ENCODE data around the gene PSMB2.

Gene PSMB2

DNA sequence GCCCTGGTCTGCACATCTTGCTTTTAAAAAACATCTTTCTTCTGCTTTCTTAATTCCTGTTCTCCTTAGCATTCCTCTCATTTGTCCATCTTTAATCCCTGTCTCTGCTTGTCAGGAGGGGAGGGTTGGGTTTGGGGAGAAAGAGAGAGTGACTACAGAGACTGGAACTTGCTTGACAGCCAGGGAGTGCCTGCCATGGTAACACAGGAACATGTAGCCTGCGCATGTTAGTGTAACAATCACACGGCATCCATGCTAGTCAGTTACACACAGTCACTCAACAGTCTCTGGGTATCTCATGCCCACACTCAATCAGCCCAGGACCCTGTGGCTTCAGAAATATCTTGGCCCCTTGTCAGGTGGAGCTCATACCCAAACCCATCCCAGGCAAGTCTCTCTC is 69.0 kb downstream of the PSMB2 start:
- no peak for DNase-seq (ENCODE audit: low read depth)

DNA sequence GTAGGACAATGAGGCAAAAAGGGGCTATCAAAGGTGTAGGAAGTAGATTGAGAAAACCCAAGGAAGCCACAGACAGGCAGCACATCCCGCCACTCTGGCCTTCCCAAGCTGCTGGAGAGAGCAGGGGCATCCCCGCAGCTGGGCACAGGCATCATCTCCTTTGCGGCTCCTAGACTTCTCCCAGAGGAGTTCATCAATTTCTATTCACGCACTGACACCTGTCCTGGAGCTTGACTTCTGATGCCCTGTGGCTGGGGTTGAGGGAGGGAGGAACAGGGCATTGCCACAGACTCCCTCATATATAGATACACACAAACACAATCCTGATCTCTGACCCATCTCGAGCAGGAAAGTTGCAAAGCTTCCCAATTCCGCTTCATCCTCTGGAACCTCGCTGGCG is 70.1 kb downstream of the PSMB2 start:
- no peak for DNase-seq (ENCODE audit: low read depth)

DNA sequence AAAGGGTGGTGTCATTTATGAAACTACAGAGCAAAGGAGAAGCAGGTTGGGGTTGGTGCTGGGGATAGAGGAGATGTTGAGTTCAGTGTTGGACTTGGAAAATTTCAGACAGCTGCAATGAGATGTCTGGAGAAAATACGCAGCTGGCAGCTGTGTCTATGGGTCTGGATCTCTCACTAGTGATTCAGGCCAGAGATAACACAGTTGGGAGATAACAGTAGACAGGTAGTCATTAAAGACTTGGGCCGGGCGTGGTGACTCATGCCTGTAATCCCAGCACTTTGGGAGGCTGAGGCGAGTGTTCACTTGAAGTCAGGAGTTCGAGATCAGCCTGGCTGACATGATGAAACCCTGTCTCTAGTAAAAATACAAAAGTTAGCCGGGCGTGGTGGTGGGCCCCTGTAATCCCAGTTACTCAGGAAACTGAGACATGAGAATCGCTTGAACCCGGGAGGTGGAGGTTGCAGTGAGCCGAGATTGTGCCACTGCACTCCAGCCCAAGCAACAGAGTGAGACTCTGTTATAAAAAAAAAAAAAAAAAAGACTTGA is 70.7 kb downstream of the PSMB2 start:
- DNase-seq (ENCODE audit: low read depth), result no peak

DNA sequence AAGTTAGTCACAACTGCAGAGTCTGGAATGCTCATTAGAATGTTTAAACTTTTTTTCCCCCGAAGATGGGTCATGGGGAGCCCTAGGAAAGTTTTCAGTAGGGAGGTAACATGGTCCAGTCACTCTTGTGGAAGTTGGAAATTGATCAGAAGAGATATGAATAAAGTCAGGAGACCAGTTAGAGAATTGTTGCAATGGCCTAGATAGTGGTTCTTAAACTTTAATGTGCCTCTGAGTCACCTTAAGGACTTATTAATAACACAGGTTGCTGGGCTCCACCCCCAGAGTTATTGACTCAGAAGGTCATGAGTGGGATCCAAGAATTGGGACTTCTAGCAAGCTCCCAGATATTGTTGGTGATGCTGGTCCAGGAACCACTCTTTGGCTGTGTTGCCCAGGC is 71.4 kb downstream of the PSMB2 start:
- no peak for DNase-seq (ENCODE audit: low read depth)

DNA sequence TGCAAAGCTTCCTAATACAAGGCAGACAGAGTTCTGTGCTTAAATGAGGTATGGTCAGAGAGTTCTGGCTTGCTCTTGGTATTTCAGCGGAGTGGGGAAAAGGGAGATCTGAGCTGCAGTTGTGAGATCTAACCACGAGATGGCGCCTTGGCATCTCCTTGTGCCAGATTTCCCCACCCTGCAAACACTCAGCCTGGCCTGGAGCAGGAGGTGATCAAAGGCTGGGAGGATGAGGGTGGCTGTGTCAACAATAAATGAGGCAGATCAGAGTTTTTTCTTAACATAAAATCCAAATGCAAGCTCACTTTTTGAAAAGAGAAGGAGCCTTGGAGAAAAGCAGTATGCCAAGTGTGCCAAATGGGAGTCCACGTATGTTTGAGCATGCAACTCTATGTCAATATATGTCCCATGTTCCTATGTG is 72.3 kb downstream of the PSMB2 start:
- no peak for DNase-seq (ENCODE audit: low read depth)

DNA sequence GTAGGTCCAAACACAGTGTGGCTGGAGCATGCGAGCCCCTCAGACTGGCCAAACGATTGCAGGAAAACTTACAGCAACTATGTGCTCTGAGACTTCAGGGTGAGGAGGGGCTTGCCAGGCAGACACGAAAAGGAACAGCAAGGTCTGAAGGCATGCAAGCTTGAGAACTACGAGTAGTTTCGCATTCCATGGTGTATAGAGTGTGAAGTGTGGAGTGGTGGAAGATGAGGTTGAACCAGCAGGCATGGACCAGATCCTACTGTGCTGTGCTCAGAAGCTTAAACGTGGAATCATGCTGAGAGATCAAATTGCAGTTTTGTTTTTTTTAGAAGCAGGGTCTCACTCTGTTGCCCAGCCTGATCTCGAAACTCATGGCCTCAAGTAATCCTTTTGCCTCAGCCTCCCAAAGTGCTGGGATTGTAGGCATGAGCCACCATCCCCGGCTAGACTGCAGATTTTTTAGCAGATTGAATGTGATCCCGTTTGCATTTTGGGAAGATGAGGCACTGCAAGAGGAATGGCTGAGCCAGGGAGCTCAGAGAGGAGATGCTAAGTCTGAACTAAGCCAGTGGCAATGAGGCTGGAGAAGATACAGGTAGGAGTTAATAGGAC is 73.3 kb downstream of the PSMB2 start:
- DNase-seq (ENCODE audit: low read depth), result no peak

DNA sequence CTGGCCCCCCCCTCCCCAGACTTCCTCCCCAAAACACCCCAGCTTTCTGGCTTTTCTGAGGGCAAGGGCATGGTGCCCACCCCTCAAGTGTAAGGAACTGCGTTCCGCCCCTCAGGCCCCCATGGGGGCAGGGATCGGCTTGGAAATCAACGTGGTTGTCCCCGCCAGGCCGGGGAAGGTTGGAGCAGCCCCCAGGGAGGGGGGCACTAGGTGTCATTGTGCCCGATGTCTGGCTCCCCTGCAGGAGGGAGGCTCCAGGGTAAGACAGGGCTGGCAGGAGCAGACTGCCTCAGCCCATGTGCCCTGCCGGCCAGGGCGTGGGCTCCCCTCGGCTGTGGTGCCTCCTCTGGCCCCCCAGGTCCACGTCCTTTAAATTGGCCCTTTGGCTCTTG is 75.6 kb downstream of the PSMB2 start:
- DNase-seq (ENCODE audit: low read depth), result no peak

DNA sequence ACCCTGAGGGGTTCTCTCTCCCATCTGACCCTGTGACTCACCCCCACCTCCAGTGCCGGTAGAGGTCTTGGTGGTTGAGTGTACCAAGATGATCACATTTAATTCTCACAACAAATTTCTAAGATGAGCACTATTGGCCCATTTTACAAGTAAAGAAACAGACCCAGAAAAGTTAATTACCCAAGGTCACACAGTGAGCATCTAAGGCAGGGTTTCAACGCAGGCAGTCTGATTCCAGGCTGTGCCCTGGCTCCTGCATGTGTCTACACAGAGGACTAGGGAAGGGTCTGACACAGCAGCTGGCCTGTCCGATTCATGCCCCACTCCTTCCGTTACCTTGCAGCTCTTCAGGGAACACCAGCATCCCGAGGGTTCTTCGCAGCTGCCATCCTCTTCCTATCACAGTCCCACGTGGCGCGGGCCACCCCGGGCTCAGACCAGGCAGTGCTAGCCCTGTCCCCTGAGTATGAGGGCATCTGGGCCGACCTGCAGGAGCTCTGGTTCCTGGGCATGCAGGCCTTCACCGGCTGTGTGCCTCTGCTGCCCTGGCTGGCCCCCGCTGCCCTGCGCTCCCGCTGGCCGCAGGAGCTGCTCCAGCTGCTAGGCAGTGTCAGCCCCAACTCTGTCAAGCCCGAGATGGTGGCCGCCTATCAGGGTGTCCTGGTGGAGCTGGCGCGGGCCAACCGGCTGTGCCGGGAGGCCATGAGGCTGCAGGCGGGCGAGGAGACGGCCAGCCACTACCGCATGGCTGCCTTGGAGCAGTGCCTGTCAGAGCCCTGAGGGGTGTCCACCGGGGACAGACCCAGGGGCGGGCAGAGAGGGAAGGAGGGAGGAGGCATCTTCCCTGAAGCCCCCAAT is 76.2 kb downstream of the PSMB2 start:
- DNase-seq (ENCODE audit: low read depth), result no peak

DNA sequence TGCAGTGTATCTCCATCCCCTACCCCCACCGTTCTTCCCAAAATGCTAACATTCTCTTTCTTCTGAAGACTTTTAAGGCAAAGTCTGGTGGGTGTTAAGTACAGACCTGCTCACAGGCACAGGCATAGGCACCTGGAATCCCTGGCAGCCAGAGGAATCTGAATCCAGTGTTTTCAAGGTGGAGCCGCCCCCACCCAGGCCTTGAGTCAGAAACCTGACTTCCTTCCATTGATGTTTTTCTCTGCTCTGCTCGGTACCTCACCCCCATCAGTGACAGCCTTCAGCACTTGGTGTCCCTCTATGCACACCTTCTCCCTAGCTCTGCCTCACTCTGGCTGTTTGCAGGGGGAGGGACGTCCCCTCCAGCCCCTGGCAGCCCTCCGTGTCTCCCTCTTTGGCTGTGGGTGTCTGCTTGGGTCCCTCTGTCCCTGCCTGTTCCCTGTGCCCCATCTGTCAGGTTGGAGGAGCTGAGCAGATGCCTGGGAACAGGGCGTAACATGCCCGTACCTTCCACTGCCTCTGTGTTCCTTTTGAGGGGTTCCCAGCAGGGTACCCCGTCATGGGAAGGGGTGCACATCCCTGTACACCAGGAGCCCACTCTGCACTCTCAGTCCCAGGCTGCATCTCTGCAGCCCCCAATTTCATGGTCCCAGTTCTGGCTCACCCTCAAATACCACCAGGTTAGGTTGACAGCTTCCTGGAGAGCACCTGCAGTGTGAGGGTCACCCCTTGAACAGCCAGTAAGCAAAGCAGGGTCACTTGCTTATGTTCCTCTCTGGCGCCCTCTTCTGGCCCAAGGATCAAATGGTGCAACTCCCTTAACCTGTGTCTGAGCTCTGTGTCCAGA is 77.1 kb downstream of the PSMB2 start:
- peak; percentile 43 for DNase-seq (ENCODE audit: low read depth)

DNA sequence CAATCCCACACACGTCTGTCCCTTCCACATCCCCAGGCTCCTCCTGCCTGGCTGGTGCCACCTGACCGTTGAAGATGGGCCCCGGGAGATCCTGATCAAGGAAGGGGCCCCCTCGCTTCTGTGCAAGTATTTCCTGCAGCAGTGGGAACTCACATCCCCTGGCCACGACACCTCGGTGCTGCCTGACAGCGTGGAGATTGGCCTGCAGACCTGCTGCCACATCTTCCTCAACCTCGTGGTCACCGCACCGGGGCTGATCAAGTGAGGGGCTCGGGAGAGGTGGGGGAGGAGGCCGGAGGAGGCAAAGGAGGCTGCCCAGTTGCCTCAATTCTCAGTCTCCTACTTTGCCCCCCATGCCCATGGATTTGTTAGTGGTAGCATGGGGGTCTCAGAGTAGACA is 78.2 kb downstream of the PSMB2 start:
- no peak for DNase-seq (ENCODE audit: low read depth)

DNA sequence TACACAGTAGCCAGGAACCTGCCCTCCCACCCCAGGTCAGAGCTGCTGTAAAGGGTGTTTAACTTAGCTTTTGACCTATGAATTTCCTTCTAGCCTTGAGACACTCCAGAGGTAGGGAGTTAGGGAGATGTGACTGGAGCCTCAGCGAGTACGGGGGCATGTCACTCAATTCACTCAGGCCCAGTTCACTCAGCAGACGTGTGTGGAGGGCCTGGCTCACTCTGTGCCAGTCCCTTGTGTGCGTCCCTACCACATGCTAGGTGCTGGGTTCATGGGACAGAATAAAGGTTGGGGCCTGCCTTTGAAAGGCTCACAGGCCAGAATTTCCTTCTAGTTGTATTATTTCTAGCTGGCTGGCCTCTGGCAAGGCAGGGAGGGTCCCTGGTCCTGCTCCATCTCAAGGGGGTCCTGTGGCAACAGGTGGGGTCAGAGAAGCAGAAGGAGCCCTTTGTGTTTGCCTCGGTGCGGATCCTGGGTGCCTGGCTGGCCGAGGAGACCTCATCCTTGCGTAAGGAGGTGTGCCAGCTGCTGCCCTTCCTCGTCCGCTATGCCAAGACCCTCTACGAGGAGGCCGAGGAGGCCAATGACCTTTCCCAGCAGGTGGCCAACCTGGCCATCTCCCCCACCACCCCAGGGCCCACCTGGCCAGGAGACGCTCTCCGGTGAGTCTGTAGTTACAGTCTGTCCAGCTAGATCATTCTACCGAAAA is 79.2 kb downstream of the PSMB2 start:
- DNase-seq (ENCODE audit: low read depth), result no peak

DNA sequence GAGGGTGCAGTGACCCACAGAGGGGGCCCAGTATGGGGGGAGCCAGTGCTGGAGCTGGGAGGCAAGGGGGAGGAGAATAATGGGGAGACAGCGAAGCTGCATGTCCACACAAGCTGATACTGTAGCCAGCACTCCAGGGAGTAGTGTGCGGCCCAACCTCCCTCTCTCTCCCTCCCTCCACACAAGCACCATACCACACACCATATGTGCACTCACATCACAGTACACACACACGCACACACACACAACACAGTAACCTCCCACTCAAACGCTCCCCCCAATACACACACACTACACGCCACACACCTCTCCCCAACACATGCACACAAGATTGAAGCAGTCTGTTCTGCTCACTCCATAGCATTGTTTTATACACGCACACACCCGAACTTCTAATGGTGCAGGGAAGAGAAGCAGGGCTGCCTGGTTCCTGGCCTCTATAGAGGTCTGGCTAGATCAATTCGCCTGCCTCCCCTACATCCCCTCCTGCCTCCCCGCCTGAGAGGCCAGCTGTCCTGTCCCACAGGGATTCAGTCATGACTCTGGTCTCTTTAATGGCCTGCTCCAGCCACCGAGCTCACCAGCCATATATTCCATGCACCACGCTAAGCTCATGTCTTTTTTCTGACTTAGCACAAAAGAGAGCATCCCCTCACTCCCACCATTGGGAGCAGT is 79.9 kb downstream of the PSMB2 start:
- DNase-seq (ENCODE audit: low read depth), result no peak

DNA sequence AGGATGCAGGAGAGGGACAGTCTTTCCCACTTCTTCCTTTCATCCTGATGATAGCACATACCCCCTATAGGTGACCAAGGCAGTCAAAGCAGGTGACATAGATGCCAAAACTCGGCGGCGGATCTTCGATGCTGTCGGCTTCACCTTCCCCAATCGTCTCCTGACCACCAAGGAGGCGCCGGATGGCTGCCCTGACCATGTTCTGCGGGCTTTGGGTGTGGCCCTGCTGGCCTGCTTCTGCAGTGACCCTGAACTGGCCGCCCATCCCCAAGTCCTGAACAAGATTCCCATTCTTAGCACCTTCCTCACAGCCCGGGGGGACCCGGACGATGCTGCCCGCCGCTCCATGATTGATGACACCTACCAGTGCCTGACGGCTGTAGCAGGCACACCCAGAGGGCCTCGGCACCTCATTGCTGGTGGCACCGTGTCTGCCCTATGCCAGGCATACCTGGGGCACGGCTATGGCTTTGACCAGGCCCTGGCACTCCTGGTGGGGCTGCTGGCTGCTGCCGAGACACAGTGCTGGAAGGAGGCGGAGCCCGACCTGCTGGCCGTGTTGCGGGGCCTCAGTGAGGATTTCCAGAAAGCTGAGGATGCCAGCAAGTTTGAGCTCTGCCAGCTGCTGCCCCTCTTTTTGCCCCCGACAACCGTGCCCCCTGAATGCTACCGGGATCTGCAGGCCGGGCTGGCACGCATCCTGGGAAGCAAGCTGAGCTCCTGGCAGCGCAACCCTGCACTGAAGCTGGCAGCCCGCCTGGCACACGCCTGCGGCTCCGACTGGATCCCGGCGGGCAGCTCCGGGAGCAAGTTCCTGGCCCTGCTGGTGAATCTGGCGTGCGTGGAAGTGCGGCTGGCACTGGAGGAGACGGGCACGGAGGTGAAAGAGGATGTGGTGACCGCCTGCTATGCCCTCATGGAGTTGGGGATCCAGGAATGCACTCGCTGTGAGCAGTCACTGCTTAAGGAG is 80.8 kb downstream of the PSMB2 start:
- DNase-seq (ENCODE audit: low read depth), result no peak

DNA sequence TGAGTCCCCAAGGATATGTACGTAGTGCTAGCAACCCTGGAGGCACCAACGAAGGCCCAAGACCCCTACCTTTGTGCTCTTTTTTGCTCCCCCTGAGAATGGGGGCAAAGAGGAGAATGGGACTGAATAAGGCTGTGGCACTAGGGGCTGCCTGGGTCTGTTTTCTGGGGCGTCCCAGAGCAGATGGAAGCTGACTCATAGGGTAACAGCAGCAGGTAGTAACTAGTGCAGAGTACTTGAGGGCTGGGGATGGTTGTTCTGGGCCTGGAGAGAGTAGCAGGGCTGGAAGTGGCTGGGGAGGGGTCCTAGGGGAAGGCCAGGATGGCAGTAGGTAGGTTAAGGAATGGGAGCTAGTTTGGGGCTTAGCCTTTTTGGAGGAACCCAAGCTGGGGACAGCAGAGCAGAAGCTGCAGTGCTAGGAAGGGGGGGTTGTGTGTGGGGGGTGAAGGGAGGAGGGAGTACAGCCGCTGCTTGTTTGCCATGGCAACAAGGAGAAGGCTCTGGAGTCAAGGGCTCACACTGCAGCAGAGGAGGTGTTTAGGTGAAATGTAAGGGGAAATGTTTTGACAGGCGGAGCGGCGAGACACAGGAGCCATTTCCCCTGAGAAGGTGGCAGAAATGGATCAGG is 81.9 kb downstream of the PSMB2 start:
- no peak for DNase-seq (ENCODE audit: low read depth)

DNA sequence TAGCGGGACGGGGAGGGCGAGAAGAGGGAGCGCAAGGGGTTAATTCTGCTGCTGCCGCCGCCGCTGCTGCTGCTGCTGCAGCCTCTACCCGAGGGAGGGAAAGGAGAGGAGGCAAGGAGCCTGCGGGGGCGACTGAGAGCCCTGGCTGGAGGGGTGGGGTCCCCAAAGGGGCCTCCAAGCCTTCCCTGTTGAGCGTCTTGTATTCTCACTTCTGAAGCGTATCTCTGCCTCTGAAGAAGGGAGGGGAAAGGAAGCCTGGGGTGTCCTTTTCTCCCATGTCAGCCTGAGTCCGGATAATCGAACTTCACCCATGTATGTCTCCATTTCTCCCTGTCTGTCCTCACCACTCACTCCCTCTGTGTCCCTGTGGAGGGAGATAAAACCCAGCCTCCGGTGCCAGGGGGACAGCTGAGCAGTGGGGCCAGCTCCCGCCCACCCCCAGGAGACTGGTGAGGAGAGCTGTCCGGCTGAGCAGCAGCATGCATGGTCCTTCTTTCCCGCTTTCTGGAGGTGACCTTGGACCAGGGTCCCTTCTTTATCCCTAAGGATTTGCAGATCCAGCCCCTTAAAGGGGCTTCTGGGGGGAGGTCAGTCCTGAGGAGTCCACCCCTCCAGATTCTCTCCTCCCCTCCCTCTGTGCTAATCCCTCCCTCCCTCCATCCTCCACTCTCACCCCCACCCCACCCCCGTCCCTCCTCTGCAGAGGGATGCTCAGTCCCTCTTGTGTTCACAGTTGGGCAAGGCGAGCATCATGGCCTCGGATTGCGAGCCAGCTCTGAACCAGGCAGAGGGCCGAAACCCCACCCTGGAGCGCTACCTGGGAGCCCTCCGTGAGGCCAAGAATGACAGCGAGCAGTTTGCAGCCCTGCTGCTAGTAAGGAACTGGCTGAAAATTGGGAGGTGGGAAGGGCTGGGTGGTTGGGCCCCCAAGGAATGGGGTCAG is 82.7 kb downstream of the PSMB2 start:
- DNase-seq (ENCODE audit: low read depth), result no peak

DNA sequence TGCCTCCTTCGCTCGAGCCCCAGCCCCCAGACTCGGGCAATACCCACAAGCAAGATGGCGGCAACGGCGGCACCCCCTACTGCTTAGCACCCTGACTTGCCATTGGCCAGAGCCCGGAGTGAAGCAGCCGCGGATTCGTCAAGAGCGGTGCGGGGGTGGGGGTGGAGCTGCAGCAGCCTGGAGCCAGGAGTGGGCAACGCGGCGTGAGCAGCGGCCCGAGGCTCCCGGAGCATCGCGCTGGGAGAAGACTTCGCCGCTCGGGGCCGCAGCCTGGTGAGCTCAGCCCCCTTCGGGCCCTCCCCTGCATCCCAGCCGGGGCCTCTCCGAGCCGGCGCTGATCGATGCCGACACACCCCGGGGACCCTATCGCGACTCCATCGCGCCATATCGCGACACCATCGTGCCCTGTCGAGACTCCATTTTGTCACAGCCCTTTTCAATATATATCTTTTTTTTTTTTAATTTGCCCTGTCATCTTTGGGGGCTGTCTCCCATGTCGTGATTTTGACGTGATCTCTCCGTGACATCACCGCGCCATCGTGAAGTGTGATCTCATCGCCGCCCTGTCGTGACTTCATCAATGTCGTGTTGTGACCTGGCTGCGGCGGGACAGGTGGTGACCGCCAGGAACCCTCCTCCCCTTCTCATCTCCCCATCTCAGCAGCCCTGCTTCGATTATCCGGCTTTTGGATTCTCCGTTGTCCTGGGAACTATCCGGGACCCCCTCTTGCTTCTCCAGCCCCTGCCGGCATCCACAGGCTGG is 83.5 kb downstream of the PSMB2 start, which contains the start of gene NCDN:
TSS of gene NCDN (plus strand) at position 189 of the 763 bp plus-strand sequence. CDS start at position 581, 392 bp downstream.
- DNase-seq (ENCODE audit: low read depth), result peak; percentile 92

DNA sequence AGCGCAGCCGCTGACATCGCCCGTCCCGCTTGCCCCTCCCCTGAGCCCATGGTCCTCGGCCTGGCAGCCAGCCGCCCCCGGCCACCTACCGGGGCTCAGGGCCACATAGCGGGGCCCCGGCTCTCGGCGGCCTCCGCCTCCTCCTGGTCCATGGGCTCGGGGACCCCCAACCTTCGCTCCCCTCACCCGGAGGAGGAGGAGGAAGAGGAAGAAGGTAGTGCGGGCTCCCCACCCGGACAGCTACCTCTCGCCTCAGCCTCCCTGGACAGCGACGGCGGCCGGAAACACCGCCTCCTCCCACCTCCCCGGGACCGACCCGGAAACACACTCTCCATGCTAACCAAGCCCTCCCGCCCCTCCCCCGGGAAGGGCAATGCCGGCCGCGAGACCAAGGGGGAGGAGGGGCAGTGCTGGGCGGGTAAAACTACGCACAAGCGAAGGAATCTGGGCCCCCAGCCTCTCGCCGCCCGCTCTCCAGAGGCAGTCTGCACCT is 84.2 kb downstream of the PSMB2 start, which contains the start of gene KIAA0319L:
TSS of gene KIAA0319L (minus strand) at position 286 of the 493 bp plus-strand sequence. CDS start 2,912 bp downstream, outside the sequence.
- DNase-seq (ENCODE audit: low read depth), result no peak
